Mucosa of descending colon (tissue), 3 donors: ENCODE results near the gene UNC80. TPM values are rescaled to one million over a fixed set of nuclear protein-coding genes. Genes with fewer than 3 reads are reported as not detected.

ENCODE experiments used
- ATAC-seq: fragments of 200-7000 bp; cut with Tn5 transposase; one replicate; pipeline ENCODE4 v1.9.1; 2020; ENCODE audit warnings: mild to moderate bottlenecking, moderate library complexity
- DNase-seq, 3 donors: peaks; one replicate each; pipeline ENCODE4 v3.0.0-alpha.2; 2020
- H3K36me3 ChIP-seq: fragments of 200-600 bp; one replicate; pipeline ENCODE4 v1.8.0; 2021; ENCODE audit warnings: low read depth, mild to moderate bottlenecking
- H3K4me1 ChIP-seq: fragments of 200-600 bp; one replicate; pipeline ENCODE4 v1.8.0; 2021; ENCODE audit warnings: low read depth, mild to moderate bottlenecking
- H3K4me3 ChIP-seq: fragments of 200-600 bp; one replicate; pipeline ENCODE4 v1.8.0; 2021; ENCODE audit warnings: mild to moderate bottlenecking
- H3K9me3 ChIP-seq: fragments of 200-600 bp; one replicate; pipeline ENCODE4 v1.8.0; 2021; ENCODE audit warnings: mild to moderate bottlenecking
- CTCF ChIP-seq: fragments of 200-600 bp; IDR thresholded peaks from one replicate; pipeline ENCODE4 v1.8.0; 2022; ENCODE audit warnings: antibody characterized with exemption, mild to moderate bottlenecking
- intact Hi-C, 2 donors: fragments of 100-400 bp; cut with DNase I in 1 of 2; cut with micrococcal nuclease in 1 of 2; formaldehyde crosslinking; loops; one replicate each; pipeline versions ENCODE4 v1.11.0 to v1.11.1; 2022; cut with DNase I, micrococcal nuclease
- total RNA-seq, 3 donors: library from RNA; stranded (reverse); fragmentation: NEBNext Ultra II Directional in 2 of 3; extraction: Animal tissue kit (Norgen Biotek cat#: 25700) in 2 of 3; gene quantifications; one replicate each; pipeline versions ENCODE4 v1.2.1 to v1.2.4, GENCODE V29; 2021 to 2023
- donor health status: DM: no; HTN: no; CAD: no; lungs with moderate emphysema.
- donor health status: DM: no; HTN: no; CAD: no.
- donor health status: DM: no; HTN: yes; CAD: no.

Gene UNC80
- total RNA-seq, 3 donors from 2014 or later, result 0.09 to 1.6 (median 0.12) TPM

GRCh38 chr2:209868271-209868994 is 96.8 kb downstream of the UNC80 start:
- Histone ChIP-seq H3K9me3 (no peaks in the 10 kb centered on the region), H3K4me1 (no peaks in the 10 kb centered on the region), H3K4me3 (no peak overlapping the region), H3K36me3 (no peaks in the 10 kb centered on the region)
- ATAC-seq, result no peak
- DNase-seq, result no peak
- intact Hi-C loops, result no loop called here
- no peak for TF ChIP-seq CTCF

GRCh38 chr2:209870067-209870466 is 98.4 kb downstream of the UNC80 start:
- Histone ChIP-seq H3K9me3 (no peaks in the 10 kb centered on the region), H3K4me1 (no peaks in the 10 kb centered on the region), H3K4me3 (no peak overlapping the region), H3K36me3 (no peaks in the 10 kb centered on the region)
- DNase-seq (no peak), ATAC-seq (no peak)
- intact Hi-C loops, result no loop called here
- TF ChIP-seq CTCF, result no peak

GRCh38 chr2:209872675-209873074 is 101.0 kb downstream of the UNC80 start:
- DNase-seq (peak in 2 of 3 donors; percentile 2 to 46), ATAC-seq (no peak)
- Histone ChIP-seq H3K4me1 (no peaks in the 10 kb centered on the region), H3K9me3 (no peaks in the 10 kb centered on the region), H3K4me3 (no peak overlapping the region), H3K36me3 (no peaks in the 10 kb centered on the region)
- no peak for TF ChIP-seq CTCF
- intact Hi-C loops, result no loop called here

- H3K4me1 ChIP-seq, result no peaks in the 10 kb centered on the region
- no peaks in the 10 kb centered on the region for H3K36me3 ChIP-seq
- H3K4me3 ChIP-seq, result no peak overlapping the region
- ATAC-seq, result no peak
- TF ChIP-seq CTCF, result no peak
- DNase-seq, result no peak
- no peaks in the 10 kb centered on the region for H3K9me3 ChIP-seq
- intact Hi-C loops, result no loop called here
Measured at GRCh38 chr2:209875270-209875669, 103.6 kb downstream of the UNC80 start.

- ATAC-seq (no peak), DNase-seq (no peak)
- Histone ChIP-seq H3K4me3 (no peak overlapping the region), H3K4me1 (no peaks in the 10 kb centered on the region), H3K36me3 (no peaks in the 10 kb centered on the region), H3K9me3 (no peaks in the 10 kb centered on the region)
- TF ChIP-seq CTCF, result no peak
- intact Hi-C loops, result no loop called here
Measured at GRCh38 chr2:209876211-209876610, 104.6 kb downstream of the UNC80 start.
